ENCODE results near the gene E2F3.
"Not testable (repeated sequence)": the region's sequence is repeated elsewhere in the genome, so short reads cannot be mapped to it uniquely, and the experiment has no call there.

The E2F3 gene

GRCh38 chr6:20472748-20473147 is 71.1 kb downstream of the E2F3 start:
- no peak for DNase-seq

DNA sequence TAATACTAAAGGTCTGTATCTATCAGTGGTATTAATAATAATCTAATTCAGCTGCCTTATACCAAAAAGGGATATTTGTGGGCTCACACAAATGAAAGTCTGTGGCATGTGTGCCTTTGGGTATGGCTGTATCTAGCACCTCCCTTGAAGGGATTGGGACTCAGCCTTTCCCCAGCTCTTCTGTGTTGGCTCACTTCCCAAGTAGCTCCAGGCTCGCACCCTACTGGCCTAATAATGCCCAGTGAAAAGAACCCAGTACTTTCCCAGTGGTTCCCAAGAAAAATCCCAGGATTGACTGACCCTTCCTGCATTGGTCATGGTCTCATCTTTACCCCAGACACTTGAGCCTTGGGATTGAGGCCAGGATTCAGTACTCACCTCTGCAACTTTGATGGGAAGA is 71.8 kb downstream of the E2F3 start:
- DNase-seq: no peak

GRCh38 chr6:20474874-20475542 is 73.3 kb downstream of the E2F3 start:
- no peak for DNase-seq

DNA sequence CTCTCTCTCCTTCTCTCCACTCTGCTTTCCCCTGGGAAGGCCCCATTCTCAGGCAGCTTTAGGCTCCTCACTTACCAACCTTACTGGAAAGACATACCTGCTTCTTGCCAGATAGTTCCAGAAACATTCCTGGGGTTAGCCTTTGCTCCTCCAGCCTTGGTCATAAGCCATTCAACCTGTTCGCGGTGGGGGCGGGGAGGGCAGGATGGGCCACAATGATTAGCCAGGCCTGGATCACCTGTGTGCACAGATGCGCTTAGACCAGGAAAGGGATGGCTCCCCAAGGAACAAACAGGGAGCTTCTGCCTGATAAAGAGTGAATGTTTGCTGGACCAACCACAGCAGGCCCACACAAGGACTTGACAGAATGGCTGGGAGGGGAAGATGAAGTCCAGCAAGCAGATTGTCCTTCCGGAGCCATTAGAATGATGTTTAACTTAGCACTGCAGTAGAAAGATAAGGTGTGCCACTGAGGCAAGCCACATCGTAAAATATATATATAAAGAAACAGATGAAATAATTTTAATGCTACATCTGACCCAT is 74.9 kb downstream of the E2F3 start:
- no peak for DNase-seq

DNA sequence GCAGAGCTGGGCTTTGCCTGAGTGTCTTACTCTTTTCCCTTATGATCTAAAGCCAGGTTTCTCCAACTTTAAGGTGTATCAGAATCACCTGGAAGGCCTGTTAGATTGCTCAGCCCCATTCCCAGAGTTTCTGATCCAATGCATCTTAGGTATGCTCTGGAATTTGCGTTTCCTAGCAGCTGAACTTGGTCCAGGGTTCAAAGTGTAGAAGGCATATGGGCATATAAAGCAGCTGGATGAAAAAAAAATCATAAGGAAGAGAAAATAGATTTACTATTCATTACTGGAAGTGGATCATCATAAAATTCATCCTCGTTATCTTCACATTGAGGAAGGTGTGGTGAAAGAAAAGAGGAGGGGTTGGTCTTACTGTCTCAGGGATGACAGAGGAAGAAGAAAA is 75.8 kb downstream of the E2F3 start:
- DNase-seq: no peak

DNA sequence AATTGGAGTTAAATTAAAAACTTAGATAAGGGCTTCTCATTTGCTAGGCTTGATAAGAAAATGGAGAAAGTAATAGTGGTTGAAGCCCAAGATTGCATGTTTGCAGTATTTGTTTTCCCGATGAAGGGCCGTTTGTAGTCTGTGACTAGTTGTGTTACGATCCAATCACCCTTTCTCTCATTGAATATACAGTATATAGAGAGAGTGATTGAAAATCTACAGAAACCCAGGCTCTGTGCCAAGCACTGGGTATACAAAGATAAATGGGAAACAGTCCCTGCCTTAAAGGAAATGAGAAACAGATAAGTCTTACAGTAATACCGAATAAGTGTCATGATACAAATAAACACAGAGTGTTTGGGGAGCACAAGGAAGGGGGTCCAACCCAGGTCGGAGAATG is 77.4 kb downstream of the E2F3 start:
- DNase-seq: no peak

- no peak for DNase-seq
Observed at GRCh38 chr6:20479526-20479925, 77.8 kb downstream of the E2F3 start.

DNA sequence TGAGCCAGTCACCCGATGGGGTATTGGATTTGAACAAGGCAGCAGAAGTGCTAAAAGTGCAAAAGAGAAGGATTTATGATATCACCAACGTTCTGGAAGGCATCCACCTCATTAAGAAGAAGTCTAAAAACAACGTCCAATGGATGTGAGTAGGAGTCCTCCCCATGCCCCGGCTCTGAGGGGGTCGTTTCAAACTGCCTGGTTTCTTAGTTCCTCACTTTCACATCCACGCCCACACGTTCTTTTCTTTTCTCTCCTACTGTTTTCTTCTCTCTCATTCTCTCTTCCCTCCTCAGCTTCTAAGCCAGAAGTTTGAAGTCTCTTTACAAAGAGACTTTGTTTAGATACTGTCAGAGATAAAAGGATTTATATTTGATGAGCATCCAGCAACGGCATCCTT is 79.6 kb downstream of the E2F3 start:
- DNase-seq: no peak

GRCh38 chr6:20483887-20484497 is 82.3 kb downstream of the E2F3 start:
- DNase-seq: no peak

GRCh38 chr6:20486641-20487040 is 85.0 kb downstream of the E2F3 start:
- no peak for DNase-seq

DNA sequence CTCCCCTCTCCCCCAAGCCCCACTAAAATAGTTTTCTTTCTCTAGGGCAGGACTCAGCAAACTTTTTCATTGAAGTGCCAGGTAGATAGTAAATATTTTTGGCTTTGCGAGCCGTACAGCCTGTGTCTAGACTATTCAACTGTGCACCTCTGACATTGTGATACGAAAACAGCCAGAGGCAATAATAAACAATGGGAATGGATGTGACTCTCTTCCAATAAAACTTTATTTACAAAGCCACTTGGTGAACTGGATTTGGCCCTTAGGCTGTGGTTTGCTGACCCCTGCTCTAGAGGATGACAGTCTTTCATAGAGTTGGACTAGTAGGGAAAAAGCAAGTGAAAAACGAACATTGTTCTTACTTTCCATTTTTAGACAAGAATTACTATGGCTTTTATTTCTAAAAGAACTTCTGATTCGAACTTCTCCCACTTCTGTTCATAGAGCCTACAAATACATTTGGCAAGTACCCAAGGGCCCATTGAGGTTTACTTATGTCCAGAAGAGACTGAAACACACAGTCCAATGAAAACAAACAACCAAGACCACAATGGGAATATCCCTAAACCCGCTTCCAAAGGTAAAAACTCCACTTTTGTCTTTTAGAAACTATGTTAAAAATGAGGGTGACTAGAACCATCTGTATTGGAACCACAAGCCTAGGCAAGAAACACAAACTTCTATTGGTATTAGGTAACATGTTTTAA is 86.1 kb downstream of the E2F3 start:
- DNase-seq: no peak

- DNase-seq: no peak
Observed at GRCh38 chr6:20490591-20490990, 88.9 kb downstream of the E2F3 start.

GRCh38 chr6:20492099-20492498 is 90.4 kb downstream of the E2F3 start:
- no peak for DNase-seq

DNA sequence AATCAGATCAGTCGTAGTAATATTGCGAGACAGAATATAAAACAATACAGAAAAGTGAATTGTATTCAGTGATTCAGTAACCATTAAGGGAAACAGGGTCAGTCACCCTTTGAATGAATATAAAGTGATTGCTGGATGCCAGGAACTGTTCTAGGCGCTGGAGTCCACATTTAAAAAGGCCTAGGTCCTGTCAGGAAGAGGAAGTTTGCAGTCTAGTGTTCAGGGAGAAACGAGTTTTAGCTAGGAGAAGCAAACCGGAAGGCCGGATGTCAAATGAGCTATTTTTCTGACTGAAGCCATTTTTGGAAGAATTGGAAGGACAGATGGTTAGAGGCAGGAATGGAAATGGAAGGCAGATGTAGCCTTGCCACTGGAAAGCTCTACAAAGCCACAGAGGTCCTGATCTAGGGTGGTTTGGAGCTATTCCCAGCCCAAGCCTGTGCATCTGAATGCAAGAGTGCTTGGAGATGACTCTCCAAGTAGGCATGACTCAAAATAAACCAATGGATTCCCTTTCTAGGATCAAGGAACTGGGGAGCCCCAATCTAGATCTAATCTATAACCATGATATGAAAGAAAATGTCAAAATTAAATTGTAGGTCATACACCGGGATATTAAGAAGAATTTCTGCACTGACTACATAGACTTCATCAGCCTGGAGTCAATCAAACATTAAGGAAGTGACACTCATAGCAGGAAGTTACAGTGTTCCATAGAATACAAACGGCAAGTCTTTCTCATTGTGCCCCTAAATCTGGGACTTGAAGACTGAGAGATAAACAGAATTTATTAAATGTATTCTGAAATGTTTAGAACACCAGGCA is 95.7 kb downstream of the E2F3 start:
- DNase-seq: no peak

- DNase-seq: no peak
Observed at GRCh38 chr6:20498041-20498385, 96.3 kb downstream of the E2F3 start.

DNA sequence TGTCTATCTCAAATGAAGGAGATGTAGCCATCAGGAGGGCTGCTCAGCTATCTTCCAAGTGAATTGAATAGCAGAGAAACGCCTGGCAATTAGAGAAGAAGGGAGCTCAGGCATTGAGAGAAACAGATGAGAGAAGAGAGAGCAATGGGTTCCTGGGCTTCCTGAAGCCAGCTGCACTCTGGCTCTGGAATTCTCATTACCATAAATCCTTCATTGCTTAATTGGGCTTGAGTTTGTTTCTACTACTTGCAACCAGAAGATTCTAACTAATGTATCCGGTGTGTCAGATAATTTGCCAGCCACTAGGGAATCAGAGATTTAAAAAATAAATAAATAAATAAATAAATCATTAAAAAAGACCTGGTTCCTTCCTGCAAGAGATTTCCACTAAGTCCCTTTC is 107.5 kb downstream of the E2F3 start:
- no peak for DNase-seq

GRCh38 chr6:20511852-20512251 is 110.2 kb downstream of the E2F3 start:
- DNase-seq: no peak

- DNase-seq: not testable (repeated sequence)
Observed at GRCh38 chr6:20525208-20525607, 123.5 kb downstream of the E2F3 start.

DNA sequence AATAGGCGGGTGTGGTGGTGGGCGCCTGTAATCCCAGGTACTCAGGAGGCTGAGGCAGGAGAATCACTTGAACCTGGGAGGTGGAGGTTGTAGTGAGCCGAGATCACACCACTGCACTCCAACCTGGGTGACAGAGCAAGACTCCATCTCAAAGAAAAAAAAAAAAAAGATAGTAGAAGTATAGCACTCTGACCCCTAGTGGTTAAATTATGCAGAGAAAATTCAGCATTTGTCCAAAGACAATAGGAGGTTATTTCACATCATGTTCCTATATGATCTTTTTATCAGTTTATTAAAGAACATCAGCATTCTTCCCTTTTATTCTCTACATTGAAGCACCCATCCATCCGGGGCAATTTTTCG is 127.4 kb downstream of the E2F3 start:
- peak; percentile 61 for DNase-seq

DNA sequence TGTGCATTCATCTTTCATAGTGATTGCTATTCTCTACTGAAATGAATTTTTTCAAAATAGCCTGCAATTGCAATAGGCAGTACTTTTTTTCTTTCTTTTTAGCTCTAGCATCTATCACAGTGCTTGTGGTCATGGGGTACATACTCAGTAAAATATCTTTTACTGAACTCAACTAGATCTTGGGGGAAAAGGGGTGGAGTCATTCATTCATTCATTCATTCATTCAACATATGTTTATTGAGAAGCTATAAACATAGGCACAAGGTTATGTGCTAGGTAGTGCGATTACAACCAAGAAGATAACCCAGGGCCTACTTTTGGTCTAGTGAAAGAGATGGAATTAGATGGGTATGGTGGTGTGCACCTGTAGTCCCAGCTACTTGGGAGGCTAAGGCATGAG is 131.2 kb downstream of the E2F3 start:
- DNase-seq: no peak

- DNase-seq: no peak
Observed at GRCh38 chr6:20533746-20534294, 132.1 kb downstream of the E2F3 start.

DNA sequence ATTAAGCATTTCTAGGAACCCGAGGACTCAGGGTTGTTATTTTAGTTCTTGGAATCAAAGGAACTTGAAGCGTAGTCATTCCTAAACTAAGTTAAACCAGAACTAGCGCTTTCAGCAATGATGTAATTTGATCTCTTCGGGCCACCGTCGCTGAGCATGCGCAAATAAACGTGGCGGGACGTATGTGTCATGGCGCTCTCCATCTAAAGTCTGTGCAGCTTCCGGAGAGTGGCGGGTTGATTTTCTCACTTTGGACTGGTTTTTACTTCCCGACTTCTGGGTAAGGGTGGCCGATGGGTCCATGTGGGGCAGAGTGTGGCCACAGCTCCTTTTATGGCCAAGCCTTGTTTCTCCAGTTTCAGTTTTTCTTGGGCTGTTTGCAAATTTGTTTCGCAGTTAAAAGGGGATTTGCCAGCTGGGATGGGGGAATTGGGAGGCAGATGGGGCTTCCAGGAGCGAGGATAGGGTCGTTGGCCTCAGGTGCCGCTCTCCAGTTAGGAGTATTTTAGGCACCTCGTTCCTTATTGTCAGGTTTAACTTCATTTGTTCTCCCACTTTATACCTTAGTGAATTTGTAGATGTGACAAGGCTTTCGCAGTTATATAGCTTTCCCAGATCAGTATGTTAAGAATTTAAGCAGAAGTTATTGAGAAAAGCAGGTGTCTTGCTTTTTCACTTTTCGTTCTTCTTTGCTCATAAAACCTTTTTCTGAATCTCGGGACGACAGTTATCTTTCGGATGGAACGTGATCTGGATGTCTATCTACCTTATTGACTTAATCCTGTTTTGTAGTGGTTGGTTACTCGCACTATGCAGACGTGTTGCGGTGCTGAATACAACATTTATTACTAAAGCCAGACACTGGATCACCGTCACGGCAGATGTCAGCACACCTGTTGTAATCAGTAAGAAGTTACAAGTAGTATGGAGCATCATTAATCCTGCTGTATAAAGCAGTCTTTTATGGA is 132.9 kb downstream of the E2F3 start, which contains the start of gene CDKAL1:
Gene CDKAL1 (plus strand): TSS at position 163 of the 968 bp plus-strand sequence. CDS start 11,894 bp downstream, outside the sequence.
- DNase-seq: peak; percentile 93
